HG03280 (cell line): Measurements from ENCODE around the gene ILF3.

Experiments
- ATAC-seq: cut with Tn5 transposase; IDR thresholded peaks from one replicate; pipeline ENCODE4 v1.9.1; 2021; ENCODE audit warnings: mild to moderate bottlenecking, moderate library complexity; ENCODE audit not compliant: unreplicated experiment

Gene ILF3

GRCh38 chr19:10694706-10695307 lies 40.7 kb downstream of the ILF3 start:
- no peak for ATAC-seq

- ATAC-seq, result peak; percentile 85
Observed at GRCh38 chr19:10695401-10696398, 41.6 kb downstream of the ILF3 start.

DNA sequence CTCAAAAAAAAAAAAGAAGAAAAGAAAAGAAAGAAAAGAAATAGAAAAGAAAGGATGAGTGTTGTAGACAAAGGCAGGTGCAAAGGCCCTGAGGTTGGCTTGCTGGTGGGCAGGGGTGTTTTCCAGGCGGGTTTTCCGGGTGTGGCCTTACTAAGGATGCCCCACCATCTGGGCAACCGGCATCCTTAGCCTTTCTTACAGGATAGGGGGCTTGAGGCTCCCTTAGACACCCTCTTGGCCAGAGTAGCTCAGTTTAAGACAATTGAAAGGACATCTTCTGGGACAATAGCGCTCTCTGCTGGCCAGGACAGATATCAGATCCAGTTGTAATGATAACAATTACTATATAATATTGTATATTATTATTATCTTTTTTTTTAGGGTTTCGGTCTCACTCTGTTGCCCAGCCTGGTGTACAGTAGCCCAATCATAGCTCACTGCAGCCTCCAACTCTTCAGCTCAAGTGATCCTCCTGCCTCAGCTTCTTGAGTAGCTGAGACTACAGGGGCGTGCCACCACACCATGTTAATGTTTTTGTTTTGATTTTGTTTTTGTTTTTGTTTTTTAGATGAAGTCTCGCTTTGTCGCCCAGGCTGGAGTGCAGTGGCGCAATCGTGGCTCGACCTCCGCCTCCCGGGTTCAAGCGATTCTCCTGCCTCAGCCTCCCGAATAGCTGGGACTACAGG lies 45.6 kb downstream of the ILF3 start:
- ATAC-seq, result no peak

DNA sequence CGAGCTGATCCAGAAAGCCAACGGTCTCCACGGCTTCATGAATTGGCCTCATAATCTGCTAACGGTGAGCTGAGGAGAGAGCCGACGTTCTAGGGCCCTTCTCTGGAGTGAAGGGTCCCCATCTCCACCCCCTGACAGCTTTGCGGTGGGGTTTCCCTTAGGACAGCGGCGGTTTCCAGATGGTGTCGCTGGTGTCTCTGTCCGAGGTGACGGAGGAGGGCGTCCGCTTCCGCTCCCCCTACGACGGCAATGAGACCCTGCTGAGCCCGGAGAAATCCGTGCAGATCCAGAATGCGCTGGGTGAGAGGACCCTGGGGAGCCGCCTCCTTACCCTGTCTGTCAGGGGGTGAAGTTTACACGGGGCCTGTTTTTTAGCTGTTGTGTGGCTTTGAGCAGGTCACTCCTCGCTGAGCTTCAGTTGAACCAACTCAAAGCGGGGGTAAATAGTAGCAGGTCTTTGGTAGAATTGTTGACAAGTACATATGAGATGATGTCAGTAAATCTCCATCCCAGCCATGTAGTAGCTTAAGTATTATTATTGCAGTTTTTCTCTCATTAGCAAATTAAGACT lies 47.9 kb downstream of the ILF3 start:
- peak; percentile 17 for ATAC-seq

DNA sequence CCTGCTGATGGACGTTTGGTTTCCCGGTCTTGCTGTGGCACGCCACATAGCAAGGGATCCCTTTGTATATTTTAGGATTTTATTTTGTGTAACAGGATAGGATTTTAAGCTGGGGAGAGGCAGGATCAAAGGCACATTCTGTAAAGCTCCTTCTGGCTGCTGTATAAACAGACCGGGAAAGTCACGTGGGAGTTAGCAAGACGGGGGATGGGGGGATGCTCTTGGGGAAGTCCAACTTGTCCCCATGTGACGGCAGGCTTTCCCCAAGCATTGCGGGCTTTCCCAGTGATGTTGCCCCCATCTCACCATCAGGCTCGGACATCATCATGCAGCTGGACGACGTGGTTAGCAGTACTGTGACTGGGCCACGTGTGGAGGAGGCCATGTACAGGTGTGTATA lies 52.8 kb downstream of the ILF3 start:
- ATAC-seq, result no peak

GRCh38 chr19:10707440-10707839 lies 53.3 kb downstream of the ILF3 start:
- ATAC-seq, result no peak

DNA sequence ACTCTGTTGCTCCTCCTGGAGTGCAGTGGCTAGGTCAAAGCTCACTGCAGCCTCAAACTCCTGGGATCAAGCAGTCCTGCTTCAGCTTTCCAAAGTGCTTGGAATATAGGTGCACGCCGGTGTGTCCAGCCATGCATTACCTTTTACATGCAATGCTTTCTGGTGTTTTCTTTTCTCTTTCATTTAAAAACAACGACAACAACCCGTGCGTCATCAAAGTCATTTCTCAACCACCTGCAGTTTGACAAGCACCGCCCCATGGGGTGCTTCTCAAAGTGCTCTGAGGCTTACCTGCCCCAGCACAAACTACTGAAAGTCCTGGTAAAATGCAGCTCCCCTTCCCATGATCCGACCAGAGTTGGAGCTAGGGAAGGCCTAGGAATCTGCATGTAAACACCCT lies 54.1 kb downstream of the ILF3 start:
- ATAC-seq, result no peak

GRCh38 chr19:10712045-10712444 lies 57.9 kb downstream of the ILF3 start:
- ATAC-seq, result no peak

DNA sequence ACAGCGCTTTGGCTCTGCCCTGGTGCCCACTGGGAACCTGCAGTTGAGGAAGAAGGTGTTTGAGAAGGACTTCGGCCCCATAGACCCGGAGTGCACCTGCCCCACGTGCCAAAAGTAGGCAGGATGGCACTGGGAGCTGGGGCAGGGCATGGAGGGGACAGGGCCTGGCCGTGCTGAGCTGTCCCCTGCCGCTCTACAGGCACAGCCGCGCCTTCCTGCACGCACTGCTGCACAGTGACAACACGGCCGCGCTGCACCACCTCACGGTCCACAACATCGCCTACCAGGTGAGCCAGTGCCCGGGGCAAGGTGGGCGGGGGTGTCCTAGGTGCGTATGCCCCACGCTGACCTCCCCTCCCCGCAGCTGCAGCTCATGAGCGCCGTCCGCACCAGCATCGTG lies 58.6 kb downstream of the ILF3 start:
- ATAC-seq, result no peak

DNA sequence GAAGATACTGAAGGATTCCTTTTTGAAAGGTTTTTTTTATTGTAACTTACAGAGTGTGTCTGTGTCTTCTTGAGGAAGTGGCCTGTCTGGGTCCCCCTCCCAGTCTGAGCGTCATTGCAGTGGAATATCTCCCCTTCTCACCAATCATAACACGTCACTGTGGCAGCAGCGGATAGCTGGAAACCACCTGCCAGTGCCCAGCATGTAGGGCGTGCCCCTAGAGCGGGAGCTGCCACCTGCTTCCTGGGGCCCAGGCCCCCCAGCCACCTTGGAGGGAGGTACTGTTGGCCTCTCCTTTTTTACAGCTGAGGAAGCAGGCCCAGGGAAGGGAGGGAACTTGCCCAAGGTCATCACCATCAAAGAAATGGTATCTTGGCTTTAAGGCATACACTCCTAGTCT lies 59.2 kb downstream of the ILF3 start:
- ATAC-seq, result no peak

- no peak for ATAC-seq
Observed at GRCh38 chr19:10717054-10717355, 62.9 kb downstream of the ILF3 start.

- ATAC-seq, result peak; percentile 85
Observed at GRCh38 chr19:10717356-10718204, 63.4 kb downstream of the ILF3 start, which contains the start of gene DNM2. Gene DNM2 (plus strand): TSS chr19:10718079. CDS start chr19:10718243, 164 bp downstream.

- peak; percentile 12 for ATAC-seq
Observed at GRCh38 chr19:10718205-10719196, 64.4 kb downstream of the ILF3 start.

DNA sequence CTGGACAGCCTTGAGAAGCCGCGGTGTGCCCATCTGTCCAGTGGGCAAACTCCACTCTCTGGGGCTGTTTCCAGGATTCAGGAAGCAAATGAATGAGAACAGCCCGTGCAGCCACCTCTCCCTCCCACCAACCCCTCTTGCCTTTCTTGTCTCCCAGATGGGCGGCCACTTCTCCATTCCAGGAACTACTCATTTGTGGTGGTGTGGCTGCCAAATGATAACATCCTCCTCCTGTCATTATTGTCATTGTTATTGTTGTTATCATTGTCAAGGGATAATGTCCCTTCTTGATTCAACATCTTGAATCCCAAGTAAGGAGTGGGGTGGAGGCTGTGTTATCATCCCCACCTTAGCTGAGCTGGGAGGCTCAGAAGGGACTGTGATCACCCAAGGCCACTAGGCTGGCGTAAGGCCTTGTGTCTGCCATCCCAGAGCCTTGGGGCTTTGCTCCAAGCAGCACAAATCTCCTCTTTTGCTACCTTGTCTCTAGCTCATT lies 65.4 kb downstream of the ILF3 start:
- ATAC-seq, result no peak

GRCh38 chr19:10720607-10721125 lies 66.5 kb downstream of the ILF3 start:
- ATAC-seq, result no peak

- no peak for ATAC-seq
Observed at GRCh38 chr19:10723591-10723990, 69.4 kb downstream of the ILF3 start.

GRCh38 chr19:10724573-10725071 lies 70.5 kb downstream of the ILF3 start:
- ATAC-seq, result no peak

GRCh38 chr19:10725415-10725814 lies 71.3 kb downstream of the ILF3 start:
- ATAC-seq, result no peak

DNA sequence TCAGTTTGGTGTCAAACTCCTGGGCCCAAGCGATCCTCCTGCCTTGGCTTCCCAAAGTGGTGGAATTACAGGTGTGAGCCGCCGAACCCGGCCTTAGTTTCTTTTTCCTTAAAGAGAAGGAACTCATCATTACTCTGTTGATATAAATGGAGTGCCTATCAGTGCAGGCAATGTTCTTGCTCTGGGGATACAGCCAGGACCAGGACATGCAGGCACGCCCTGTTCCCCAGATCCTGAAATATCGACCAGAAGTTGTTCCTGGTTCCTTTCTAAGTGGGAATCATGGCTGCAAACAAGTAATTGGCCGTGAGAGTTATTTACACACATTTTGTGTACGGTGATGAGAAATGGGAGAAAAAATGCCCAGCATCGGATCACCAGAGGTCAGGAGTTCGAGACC lies 72.1 kb downstream of the ILF3 start:
- ATAC-seq, result no peak
